Glutamatergic neuron (in vitro differentiated cells): ENCODE measurements around the gene OAF. TPM values are rescaled to one million over a fixed set of nuclear protein-coding genes. Genes with fewer than 3 reads are reported as not detected.

ENCODE experiments used
- DNase-seq: peaks from one replicate; pipeline ENCODE4 v3.0.0; 2022
- H3K27ac Mint-ChIP-seq: one replicate; pipeline ENCODE4 v1.8.0; 2020; ENCODE audit warnings: mild to moderate bottlenecking, mixed read lengths, inconsistent platforms; ENCODE audit not compliant: unreplicated experiment
- H3K27me3 Mint-ChIP-seq: one replicate; pipeline ENCODE4 v1.8.0; 2020; ENCODE audit warnings: mild to moderate bottlenecking, moderate library complexity, mixed read lengths, inconsistent platforms; ENCODE audit not compliant: unreplicated experiment
- H3K36me3 Mint-ChIP-seq: one replicate; pipeline ENCODE4 v1.8.0; 2020; ENCODE audit warnings: mild to moderate bottlenecking, mixed read lengths, inconsistent platforms; ENCODE audit not compliant: unreplicated experiment
- H3K4me1 Mint-ChIP-seq: one replicate; pipeline ENCODE4 v1.8.0; 2020; ENCODE audit warnings: mild to moderate bottlenecking, low read depth, mixed read lengths, inconsistent platforms; ENCODE audit not compliant: unreplicated experiment
- H3K4me3 Mint-ChIP-seq: one replicate; pipeline ENCODE4 v1.8.0; 2020; ENCODE audit warnings: mild to moderate bottlenecking, mixed read lengths, inconsistent platforms; ENCODE audit not compliant: unreplicated experiment
- H3K9me3 Mint-ChIP-seq: one replicate; pipeline ENCODE4 v1.8.0; 2020; ENCODE audit warnings: mild to moderate bottlenecking, moderate library complexity, mixed read lengths, inconsistent platforms; ENCODE audit not compliant: unreplicated experiment
- total RNA-seq: library from RNA; stranded (reverse); fragmentation: NEBNext Ultra II Directional; extraction: Animal tissue kit (Norgen Biotek cat#: 25700); gene quantifications from one replicate; pipeline ENCODE4 v1.2.1, GENCODE V29; 2021; ENCODE audit not compliant: unreplicated experiment
- TF ChIP-seq, protein P1 (sequence below): fragments of 200-600 bp; sonication (generic); IDR thresholded peaks from one replicate; pipeline ENCODE4 v1.5.0; 2021; ENCODE audit not compliant: partially characterized antibody, unreplicated experiment

The OAF gene
- total RNA-seq, 1 donor from 2014 or later, result not detected

DNA sequence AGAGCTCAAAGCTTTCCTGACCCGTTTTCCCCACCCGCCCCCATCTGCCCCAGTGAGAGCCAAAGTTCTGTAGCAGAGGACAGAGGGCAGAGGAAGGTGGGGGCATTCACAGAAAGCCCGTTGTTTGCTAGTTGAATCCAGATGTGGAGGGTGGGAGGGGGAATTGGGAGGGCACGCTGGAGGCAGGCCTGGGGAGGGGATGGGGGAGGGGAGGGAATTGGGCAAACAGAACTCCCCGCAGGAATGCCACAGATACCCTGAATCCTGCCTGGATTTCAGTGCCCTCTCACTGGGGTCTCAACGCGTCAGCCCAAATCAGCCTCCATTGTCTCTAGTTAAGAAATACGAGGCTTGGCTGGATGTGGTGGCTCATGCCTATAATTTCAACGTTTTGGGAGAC, 12.9 kb upstream of the OAF start:
- peaks cover under 1% of the 10 kb centered on the region for H3K9me3 Mint-ChIP-seq
- TF ChIP-seq, protein P1, sequence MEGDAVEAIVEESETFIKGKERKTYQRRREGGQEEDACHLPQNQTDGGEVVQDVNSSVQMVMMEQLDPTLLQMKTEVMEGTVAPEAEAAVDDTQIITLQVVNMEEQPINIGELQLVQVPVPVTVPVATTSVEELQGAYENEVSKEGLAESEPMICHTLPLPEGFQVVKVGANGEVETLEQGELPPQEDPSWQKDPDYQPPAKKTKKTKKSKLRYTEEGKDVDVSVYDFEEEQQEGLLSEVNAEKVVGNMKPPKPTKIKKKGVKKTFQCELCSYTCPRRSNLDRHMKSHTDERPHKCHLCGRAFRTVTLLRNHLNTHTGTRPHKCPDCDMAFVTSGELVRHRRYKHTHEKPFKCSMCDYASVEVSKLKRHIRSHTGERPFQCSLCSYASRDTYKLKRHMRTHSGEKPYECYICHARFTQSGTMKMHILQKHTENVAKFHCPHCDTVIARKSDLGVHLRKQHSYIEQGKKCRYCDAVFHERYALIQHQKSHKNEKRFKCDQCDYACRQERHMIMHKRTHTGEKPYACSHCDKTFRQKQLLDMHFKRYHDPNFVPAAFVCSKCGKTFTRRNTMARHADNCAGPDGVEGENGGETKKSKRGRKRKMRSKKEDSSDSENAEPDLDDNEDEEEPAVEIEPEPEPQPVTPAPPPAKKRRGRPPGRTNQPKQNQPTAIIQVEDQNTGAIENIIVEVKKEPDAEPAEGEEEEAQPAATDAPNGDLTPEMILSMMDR, result no peak
- peaks cover 18% of the 10 kb centered on the region for H3K4me1 Mint-ChIP-seq
- H3K4me3 Mint-ChIP-seq, result no peak overlapping the region
- no peak for DNase-seq
- no peaks in the 10 kb centered on the region for H3K36me3 Mint-ChIP-seq
- H3K27ac Mint-ChIP-seq, result no peak overlapping the region
- peaks cover 5% of the 10 kb centered on the region for H3K27me3 Mint-ChIP-seq

DNA sequence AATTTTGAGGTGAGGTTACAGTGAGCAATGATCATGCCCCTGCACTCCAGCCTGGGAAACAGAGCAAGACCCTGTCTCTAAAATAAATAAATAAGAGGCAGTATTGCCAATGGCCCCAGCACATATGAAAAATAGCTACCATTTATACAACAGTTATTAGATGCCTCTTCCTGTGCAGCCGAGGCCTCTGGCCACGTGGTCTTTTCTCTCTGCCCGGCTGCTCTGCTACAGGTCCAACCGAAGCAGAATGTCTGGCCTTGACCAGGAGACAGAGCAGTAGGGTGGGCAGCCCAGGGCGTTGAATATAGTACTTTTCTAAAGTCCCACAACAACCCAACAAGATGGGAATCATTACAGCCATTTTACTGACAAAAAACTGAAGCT, 12.4 kb upstream of the OAF start:
- peaks cover 2% of the 10 kb centered on the region for H3K9me3 Mint-ChIP-seq
- TF ChIP-seq, protein P1, result no peak
- H3K27me3 Mint-ChIP-seq, result peaks cover 5% of the 10 kb centered on the region

DNA sequence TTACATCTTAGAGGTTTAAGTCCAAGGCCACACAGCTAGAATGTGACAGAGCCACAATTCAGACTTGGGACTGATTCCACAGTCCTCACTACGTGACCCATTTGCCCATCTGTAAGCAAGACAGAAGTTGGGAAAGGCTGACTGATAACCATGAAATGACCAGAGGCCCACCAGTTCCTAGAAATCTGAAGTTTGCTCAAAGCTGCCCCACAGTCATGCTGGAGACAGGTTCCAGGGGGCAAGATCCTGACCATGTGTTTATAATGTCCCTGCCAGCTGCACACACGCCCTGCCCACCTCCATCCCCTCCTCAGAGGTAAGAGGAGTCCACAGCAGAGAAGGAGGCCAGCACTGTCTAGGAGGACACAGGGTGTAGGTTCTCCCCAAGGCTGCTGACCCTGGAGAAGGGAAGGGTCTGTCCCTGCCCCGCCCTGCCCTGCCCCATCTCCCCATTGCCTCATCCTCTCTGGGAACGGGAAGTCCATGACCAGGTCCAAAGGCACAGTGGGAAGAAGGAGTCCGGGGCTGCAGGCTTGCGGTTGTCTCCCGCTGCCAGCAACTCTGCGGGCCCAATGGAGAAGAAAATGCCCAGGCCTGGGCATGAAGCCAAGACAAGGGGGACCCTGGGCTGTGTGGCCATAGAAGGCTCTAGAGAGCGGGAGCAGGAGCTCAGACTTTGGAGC, 11.9 kb upstream of the OAF start:
- TF ChIP-seq, protein P1, result no peak
- peaks cover 21% of the 10 kb centered on the region for H3K4me1 Mint-ChIP-seq
- no peak for DNase-seq
- H3K36me3 Mint-ChIP-seq, result no peaks in the 10 kb centered on the region
- H3K27me3 Mint-ChIP-seq, result peaks cover 5% of the 10 kb centered on the region
- no peak overlapping the region for H3K4me3 Mint-ChIP-seq
- H3K27ac Mint-ChIP-seq, result no peak overlapping the region
- peaks cover 2% of the 10 kb centered on the region for H3K9me3 Mint-ChIP-seq

More for the DNA sequence above, 12.4 kb upstream of the OAF start:
- Mint-ChIP-seq H3K4me1 (peaks cover 21% of the 10 kb centered on the region), H3K27ac (no peak overlapping the region), H3K36me3 (no peaks in the 10 kb centered on the region), H3K4me3 (no peak overlapping the region)
- no peak for DNase-seq

DNA sequence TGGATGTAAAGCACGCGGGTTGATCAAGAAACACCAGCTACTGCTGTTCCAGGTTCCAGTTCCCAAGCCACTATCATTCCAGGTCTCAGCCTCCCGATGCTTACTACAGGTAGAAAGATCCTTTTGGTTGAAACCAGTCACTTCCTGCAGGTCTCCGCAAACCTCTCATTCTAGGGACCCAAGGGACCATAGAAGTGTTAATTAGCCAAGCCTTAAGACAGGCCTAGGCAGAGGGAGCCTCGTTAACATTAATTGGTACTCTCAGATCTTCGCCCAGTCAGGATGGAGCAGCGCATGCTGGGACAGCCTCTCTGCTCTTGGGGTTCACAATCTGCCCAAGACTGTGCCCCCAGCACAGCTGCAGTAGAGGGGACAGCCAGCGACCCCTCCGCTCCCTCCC, 11.2 kb upstream of the OAF start:
- peaks cover 21% of the 10 kb centered on the region for H3K4me1 Mint-ChIP-seq
- no peak overlapping the region for H3K27ac Mint-ChIP-seq
- no peak overlapping the region for H3K4me3 Mint-ChIP-seq

DNA sequence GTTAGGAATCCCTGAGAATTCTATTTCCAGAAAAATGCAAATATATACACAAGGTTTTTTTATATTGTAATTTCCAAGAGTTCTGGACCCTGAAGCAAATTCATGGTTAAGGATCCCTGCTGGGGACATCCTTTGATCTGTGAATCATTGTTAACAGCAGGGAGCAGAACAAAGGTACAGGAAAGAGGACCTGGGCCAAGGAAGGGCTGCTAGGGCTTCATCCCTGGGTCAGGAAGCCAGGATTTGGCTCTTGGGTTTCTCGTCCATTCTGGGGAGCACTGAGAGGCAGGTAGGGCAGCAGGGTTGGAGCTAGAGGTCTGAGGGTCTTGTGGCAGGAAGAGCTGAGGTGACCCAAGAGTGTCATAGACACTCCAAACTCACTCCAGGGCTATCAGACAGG, 10.2 kb upstream of the OAF start:
- Mint-ChIP-seq H3K9me3 (peaks cover 2% of the 10 kb centered on the region), H3K4me3 (no peak overlapping the region), H3K27ac (no peak overlapping the region), H3K36me3 (no peaks in the 10 kb centered on the region), H3K4me1 (peaks cover 19% of the 10 kb centered on the region), H3K27me3 (peaks cover 7% of the 10 kb centered on the region)
- TF ChIP-seq, protein P1, result no peak
- no peak for DNase-seq

More for the DNA sequence above, 11.2 kb upstream of the OAF start:
- H3K9me3 Mint-ChIP-seq, result peaks cover 2% of the 10 kb centered on the region
- no peak for DNase-seq
- no peaks in the 10 kb centered on the region for H3K36me3 Mint-ChIP-seq
- H3K27me3 Mint-ChIP-seq, result peaks cover 5% of the 10 kb centered on the region
- TF ChIP-seq, protein P1, result no peak
